Neural crest cell (in vitro differentiated cells): ENCODE results near the gene HS3ST4. TPM values are rescaled to one million over a fixed set of nuclear protein-coding genes. Genes with fewer than 3 reads are reported as not detected.

ENCODE experiments used
- DNase-seq: peaks from one replicate; pipeline ENCODE4 v3.0.0; 2021; ENCODE audit warnings: low read depth, mixed read lengths, low spot score
- H3K27ac Mint-ChIP-seq: one replicate; pipeline ENCODE4 v1.8.0; 2021; ENCODE audit warnings: mild to moderate bottlenecking, mixed read lengths; ENCODE audit not compliant: unreplicated experiment
- H3K27me3 Mint-ChIP-seq: 2 replicates; pipeline ENCODE4 v1.8.0; 2021; ENCODE audit warnings: low read depth, mild to moderate bottlenecking, mixed read lengths
- H3K36me3 Mint-ChIP-seq: 2 replicates; pipeline ENCODE4 v1.8.0; 2021; ENCODE audit warnings: low read depth, mild to moderate bottlenecking, mixed read lengths
- H3K4me1 Mint-ChIP-seq: 2 replicates; pipeline ENCODE4 v1.8.0; 2021; ENCODE audit warnings: mixed read lengths
- H3K4me3 Mint-ChIP-seq: one replicate; pipeline ENCODE4 v1.8.0; 2021; ENCODE audit warnings: mild to moderate bottlenecking, mixed read lengths
- H3K9me3 Mint-ChIP-seq: 2 replicates; pipeline ENCODE4 v1.8.0; 2021; ENCODE audit warnings: mixed read lengths
- total RNA-seq: library from RNA; stranded (reverse); gene quantifications from 2 replicates; pipeline ENCODE4 v1.2.1, GENCODE V29; 2021
- TF ChIP-seq, protein P1 (sequence below): fragments of 200-600 bp; sonication (generic); conservative IDR thresholded peaks from 2 replicates; pipeline ENCODE4 v1.5.0; 2021; ENCODE audit warnings: antibody characterized with exemption, mild to moderate bottlenecking

The HS3ST4 gene
- total RNA-seq, 1 donor from 2014 or later: 1.1 TPM

DNA sequence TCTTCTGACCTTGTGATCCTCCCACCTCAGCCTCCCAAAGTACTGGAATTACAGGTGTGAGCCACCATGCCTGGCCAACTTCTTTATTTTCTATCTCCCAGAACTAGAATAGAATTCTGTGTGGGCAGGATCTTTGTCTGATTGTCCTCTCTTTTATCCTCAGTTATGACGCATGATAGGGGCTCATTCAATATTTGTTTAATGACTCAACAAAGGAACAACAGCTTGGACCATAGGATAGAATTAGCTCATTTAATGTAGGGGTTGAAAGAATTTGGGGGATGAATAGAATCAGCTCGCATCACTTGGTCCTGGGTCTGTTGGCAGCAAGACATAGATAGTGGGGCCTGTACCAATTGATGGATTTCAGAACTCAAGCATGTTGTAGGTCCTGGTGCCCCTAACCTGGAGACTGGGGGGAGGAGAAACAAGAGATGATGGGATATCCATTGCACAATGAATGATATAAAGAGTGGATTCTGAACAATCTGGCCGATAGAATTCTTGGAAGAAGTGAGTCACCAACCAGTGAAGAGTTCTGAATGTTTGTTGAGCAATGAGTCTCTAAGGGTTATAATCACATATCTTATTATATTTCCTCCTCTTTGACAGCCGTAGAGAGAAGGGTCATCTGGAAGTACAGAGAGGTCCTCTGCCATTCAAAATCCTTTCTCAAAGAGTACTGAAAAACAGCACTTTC is 250.2 kb downstream of the HS3ST4 start:
- Mint-ChIP-seq H3K9me3 (peaks cover 18% of the 10 kb centered on the region), H3K36me3 (peaks cover 2% of the 10 kb centered on the region), H3K27me3 (peaks cover 5% of the 10 kb centered on the region), H3K27ac (no peak overlapping the region), H3K4me3 (no peak overlapping the region), H3K4me1 (no peaks in the 10 kb centered on the region)
- no peak for DNase-seq
- TF ChIP-seq, protein P1, sequence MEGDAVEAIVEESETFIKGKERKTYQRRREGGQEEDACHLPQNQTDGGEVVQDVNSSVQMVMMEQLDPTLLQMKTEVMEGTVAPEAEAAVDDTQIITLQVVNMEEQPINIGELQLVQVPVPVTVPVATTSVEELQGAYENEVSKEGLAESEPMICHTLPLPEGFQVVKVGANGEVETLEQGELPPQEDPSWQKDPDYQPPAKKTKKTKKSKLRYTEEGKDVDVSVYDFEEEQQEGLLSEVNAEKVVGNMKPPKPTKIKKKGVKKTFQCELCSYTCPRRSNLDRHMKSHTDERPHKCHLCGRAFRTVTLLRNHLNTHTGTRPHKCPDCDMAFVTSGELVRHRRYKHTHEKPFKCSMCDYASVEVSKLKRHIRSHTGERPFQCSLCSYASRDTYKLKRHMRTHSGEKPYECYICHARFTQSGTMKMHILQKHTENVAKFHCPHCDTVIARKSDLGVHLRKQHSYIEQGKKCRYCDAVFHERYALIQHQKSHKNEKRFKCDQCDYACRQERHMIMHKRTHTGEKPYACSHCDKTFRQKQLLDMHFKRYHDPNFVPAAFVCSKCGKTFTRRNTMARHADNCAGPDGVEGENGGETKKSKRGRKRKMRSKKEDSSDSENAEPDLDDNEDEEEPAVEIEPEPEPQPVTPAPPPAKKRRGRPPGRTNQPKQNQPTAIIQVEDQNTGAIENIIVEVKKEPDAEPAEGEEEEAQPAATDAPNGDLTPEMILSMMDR: no peak

DNA sequence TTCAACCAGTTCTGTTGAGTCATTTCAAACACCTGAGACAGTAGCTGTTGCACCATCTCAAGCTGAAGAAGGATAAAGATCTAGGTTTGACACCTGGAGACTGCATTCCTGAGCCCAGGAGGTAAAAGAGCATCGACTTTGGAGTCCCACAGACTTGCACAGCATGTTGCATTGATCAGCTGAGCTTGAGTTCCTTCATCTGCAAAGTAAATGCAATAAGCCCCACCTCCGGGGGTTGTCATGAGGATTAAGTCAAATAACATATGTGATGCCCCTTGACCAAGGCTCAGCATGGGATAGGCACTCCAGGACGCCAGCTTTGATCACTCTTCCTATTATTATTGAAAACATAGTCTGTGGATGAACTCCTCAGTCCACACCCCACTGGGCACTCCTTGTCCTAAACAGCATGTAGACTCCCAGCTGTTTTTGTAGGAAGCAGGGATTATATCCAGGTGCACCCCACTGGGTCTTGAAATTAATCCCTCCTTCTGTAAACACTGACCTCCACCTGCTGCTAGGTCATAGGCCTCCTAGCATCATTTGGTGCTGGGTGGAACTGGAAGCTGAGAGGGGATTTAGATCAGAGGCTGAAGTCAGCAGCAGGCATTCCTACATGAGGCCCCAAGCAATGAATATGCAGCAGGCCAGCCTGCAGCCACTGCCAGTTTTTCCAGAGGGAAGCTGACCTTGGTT is 259.0 kb downstream of the HS3ST4 start:
- no peak overlapping the region for H3K27ac Mint-ChIP-seq
- no peak for DNase-seq
- no peaks in the 10 kb centered on the region for H3K36me3 Mint-ChIP-seq
- TF ChIP-seq, protein P1: no peak
- peaks cover 10% of the 10 kb centered on the region for H3K27me3 Mint-ChIP-seq
- H3K4me1 Mint-ChIP-seq: no peaks in the 10 kb centered on the region
- peaks cover 3% of the 10 kb centered on the region for H3K9me3 Mint-ChIP-seq
- no peak overlapping the region for H3K4me3 Mint-ChIP-seq

DNA sequence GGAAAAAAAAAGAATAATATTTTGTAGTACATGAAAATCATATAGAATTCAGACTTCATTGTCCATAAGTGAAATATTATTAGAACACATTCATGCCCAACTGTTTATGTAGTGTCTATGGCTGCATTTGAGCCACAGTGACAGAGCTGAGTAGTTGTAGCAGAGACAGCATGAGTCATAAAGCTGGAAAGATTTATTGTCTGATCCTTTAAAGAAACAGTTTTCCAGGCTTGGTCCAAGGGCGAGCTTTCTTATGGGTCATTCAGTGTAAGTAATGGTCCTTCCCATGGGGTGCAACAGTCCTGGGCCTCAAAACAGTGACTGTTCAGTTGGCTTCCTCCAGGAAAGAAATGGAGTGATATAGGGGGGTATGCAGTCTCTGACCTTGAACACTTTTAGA is 260.2 kb downstream of the HS3ST4 start:
- Mint-ChIP-seq H3K27me3 (peaks cover 4% of the 10 kb centered on the region), H3K36me3 (no peaks in the 10 kb centered on the region), H3K4me3 (no peak overlapping the region), H3K9me3 (peaks cover 6% of the 10 kb centered on the region), H3K4me1 (no peaks in the 10 kb centered on the region), H3K27ac (no peak overlapping the region)
- TF ChIP-seq, protein P1: no peak
- DNase-seq: no peak

DNA sequence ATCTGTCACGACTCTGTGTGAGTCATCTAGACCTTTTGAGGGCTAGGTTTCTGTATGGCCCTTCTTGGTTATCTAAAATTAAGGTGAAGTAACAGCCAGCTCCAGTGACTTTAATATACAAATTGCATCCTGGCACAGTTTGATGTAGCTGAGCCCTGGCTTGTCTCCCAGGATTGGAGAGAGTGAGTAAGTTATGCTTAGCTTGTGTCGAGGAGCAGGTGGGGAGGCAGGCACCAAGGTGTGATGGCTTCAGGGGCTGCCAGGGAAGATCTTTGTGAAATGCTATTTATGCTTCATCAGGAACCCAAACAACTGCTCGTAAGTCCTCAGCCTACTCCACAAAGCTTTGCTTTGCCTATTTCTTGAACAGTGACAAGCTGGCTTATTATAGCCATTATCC is 261.2 kb downstream of the HS3ST4 start:
- Mint-ChIP-seq H3K4me1 (no peaks in the 10 kb centered on the region), H3K4me3 (no peak overlapping the region), H3K27ac (no peak overlapping the region), H3K27me3 (peaks cover 4% of the 10 kb centered on the region), H3K36me3 (no peaks in the 10 kb centered on the region), H3K9me3 (peaks cover 5% of the 10 kb centered on the region)
- no peak for DNase-seq
- TF ChIP-seq, protein P1: no peak

GRCh38 chr16:25957707-25958106 is 265.9 kb downstream of the HS3ST4 start:
- H3K27me3 Mint-ChIP-seq: peaks cover 4% of the 10 kb centered on the region
- H3K4me1 Mint-ChIP-seq: no peaks in the 10 kb centered on the region
- TF ChIP-seq, protein P1: no peak
- H3K9me3 Mint-ChIP-seq: peaks cover 13% of the 10 kb centered on the region
- no peak overlapping the region for H3K4me3 Mint-ChIP-seq
- no peak overlapping the region for H3K27ac Mint-ChIP-seq
- DNase-seq: no peak
- H3K36me3 Mint-ChIP-seq: no peaks in the 10 kb centered on the region
